KMS-11 (cell line): ENCODE results near the gene CMSS1.

Experiments used
- H2AFZ ChIP-seq: fragments of 200-600 bp; sonication (generic); 2 replicates; pipeline ENCODE4 v1.6.1; 2016; ENCODE audit warnings: antibody characterized with exemption, mixed run types, low read depth
- H3K27ac ChIP-seq: fragments of 200-600 bp; sonication (generic); 2 replicates; pipeline ENCODE4 v1.6.1; 2016; ENCODE audit warnings: mild to moderate bottlenecking, mixed run types
- H3K27me3 ChIP-seq: fragments of 200-600 bp; sonication (generic); 2 replicates; pipeline ENCODE4 v1.6.1; 2017; ENCODE audit warnings: mild to moderate bottlenecking, low read depth, mixed run types, moderate library complexity; ENCODE audit not compliant: insufficient read depth
- H3K36me3 ChIP-seq: fragments of 200-600 bp; sonication (generic); 2 replicates; pipeline ENCODE4 v1.6.1; 2017; ENCODE audit warnings: mild to moderate bottlenecking, mixed run types; ENCODE audit not compliant: insufficient read depth
- H3K4me1 ChIP-seq: fragments of 200-600 bp; sonication (generic); 2 replicates; pipeline ENCODE4 v1.6.1; 2016; ENCODE audit warnings: mild to moderate bottlenecking, low read depth, mixed run types; ENCODE audit not compliant: poor library complexity, severe bottlenecking
- H3K4me2 ChIP-seq: fragments of 200-600 bp; sonication (generic); 2 replicates; pipeline ENCODE4 v1.7.0; 2016; ENCODE audit warnings: mild to moderate bottlenecking, mixed run types
- H3K4me3 ChIP-seq: fragments of 200-600 bp; sonication (generic); IDR thresholded peaks from 2 replicates; pipeline ENCODE4 v1.6.1; 2017; ENCODE audit warnings: low read depth, low read length, mixed read lengths; ENCODE audit not compliant: insufficient read depth
- H3K79me2 ChIP-seq: fragments of 200-600 bp; sonication (generic); 2 replicates; pipeline ENCODE4 v1.6.1; 2016; ENCODE audit warnings: low read depth, mixed run types; ENCODE audit not compliant: insufficient read depth
- H3K9ac ChIP-seq: fragments of 200-600 bp; sonication (generic); 2 replicates; pipeline ENCODE4 v1.6.1; 2016; ENCODE audit warnings: mild to moderate bottlenecking, mixed run types
- H4K20me1 ChIP-seq: fragments of 200-600 bp; sonication (generic); 2 replicates; pipeline ENCODE4 v1.6.1; 2016; ENCODE audit warnings: mild to moderate bottlenecking, mixed run types; ENCODE audit not compliant: insufficient read depth
- CTCF ChIP-seq: fragments of 200-600 bp; sonication (generic); conservative IDR thresholded peaks from 2 replicates; pipeline ENCODE4 v1.6.1; 2017; ENCODE audit warnings: low read depth, mild to moderate bottlenecking, antibody characterized with exemption, low read length, moderate library complexity, mixed read lengths

The CMSS1 gene

GRCh38 chr3:99934975-99935797, 117.5 kb downstream of the CMSS1 start:
- H4K20me1 ChIP-seq = no peaks in the 10 kb centered on the region
- no peak overlapping the region for H3K4me3 ChIP-seq
- peaks cover 44% of the 10 kb centered on the region for H3K4me1 ChIP-seq
- no peak overlapping the region for H3K27ac ChIP-seq
- no peaks in the 10 kb centered on the region for H3K36me3 ChIP-seq
- no peaks in the 10 kb centered on the region; the same call in 1 of the 2 replicates for H3K79me2 ChIP-seq
- no peak overlapping the region for H2AFZ ChIP-seq
- no peak overlapping the region for H3K9ac ChIP-seq
- H3K4me2 ChIP-seq = no peak overlapping the region; the same call in 1 of the 2 replicates
- H3K27me3 ChIP-seq = no peaks in the 10 kb centered on the region
- TF ChIP-seq CTCF = no peak

- H2AFZ ChIP-seq = no peak overlapping the region
- TF ChIP-seq CTCF = no peak
- no peaks in the 10 kb centered on the region for H4K20me1 ChIP-seq
- H3K4me3 ChIP-seq = peak overlapping the region; percentile 39
- peak overlapping the region; percentile 58 for H3K4me2 ChIP-seq
- no peaks in the 10 kb centered on the region; the same call in 1 of the 2 replicates for H3K79me2 ChIP-seq
- H3K4me1 ChIP-seq = peaks cover 45% of the 10 kb centered on the region
- no peak overlapping the region for H3K9ac ChIP-seq
- no peaks in the 10 kb centered on the region for H3K36me3 ChIP-seq
- H3K27me3 ChIP-seq = no peaks in the 10 kb centered on the region
- no peak overlapping the region for H3K27ac ChIP-seq
These were observed 120.7 kb downstream of the CMSS1 start for GRCh38 chr3:99938270-99938911.

- H4K20me1 ChIP-seq = 0 out of 2 replicates have a peak, but pooled peaks cover 4% of the 10 kb centered on the region
- no peak for TF ChIP-seq CTCF
- H2AFZ ChIP-seq = no peak overlapping the region
- H3K9ac ChIP-seq = no peak overlapping the region
- no peaks in the 10 kb centered on the region for H3K27me3 ChIP-seq
- H3K4me2 ChIP-seq = no peak overlapping the region
- H3K79me2 ChIP-seq = no peaks in the 10 kb centered on the region; the same call in 1 of the 2 replicates
- H3K36me3 ChIP-seq = no peaks in the 10 kb centered on the region
- no peak overlapping the region for H3K27ac ChIP-seq
- peaks cover 56% of the 10 kb centered on the region for H3K4me1 ChIP-seq
- H3K4me3 ChIP-seq = no peak overlapping the region
These were observed 122.2 kb downstream of the CMSS1 start for GRCh38 chr3:99939876-99940275.

- TF ChIP-seq CTCF = no peak
These were observed 122.7 kb downstream of the CMSS1 start for GRCh38 chr3:99940350-99940749.

More at GRCh38 chr3:99940350-99940749, 122.7 kb downstream of the CMSS1 start:
- Histone ChIP-seq H3K4me3 (no peak overlapping the region), H3K4me2 (no peak overlapping the region), H3K4me1 (peaks cover 55% of the 10 kb centered on the region), H3K36me3 (no peaks in the 10 kb centered on the region), H3K27me3 (no peaks in the 10 kb centered on the region), H4K20me1 (0 out of 2 replicates have a peak, but pooled peaks cover 4% of the 10 kb centered on the region), H3K79me2 (no peaks in the 10 kb centered on the region; the same call in 1 of the 2 replicates), H3K27ac (no peak overlapping the region), H2AFZ (no peak overlapping the region), H3K9ac (no peak overlapping the region)
